HEK293 (cell line): ENCODE data around the gene KLB.

Source experiments
- CTCF ChIA-PET: fragments of 350-600 bp; formaldehyde crosslinking; extraction: SDS; loops from one replicate; lab custom pipeline; 2021; ENCODE audit warnings: antibody characterized with exemption; lab: Yijun Ruan, JAX
- POLR2A ChIA-PET: fragments of 300-600 bp; formaldehyde crosslinking; extraction: SDS; loops from one replicate; lab custom pipeline; 2020; ENCODE audit warnings: antibody characterized with exemption, inconsistent platforms; lab: Yijun Ruan, JAX
- H3K27ac ChIP-seq: fragments of 200-500 bp; sonication (Bioruptor generic); 2 replicates; pipeline ENCODE4 v1.5.1; 2014; ENCODE audit warnings: low read depth, low read length, control low read depth, inconsistent platforms; ENCODE audit errors: extremely low read depth
- H3K36me3 ChIP-seq, 2 experiments: fragments of 200-500 bp in 1 of 2; sonication (Bioruptor generic) in 1 of 2; 1 replicate in 1 of 2; 2 replicates in 1 of 2; pipeline ENCODE4 v1.5.1; 2014 to 2017; ENCODE audit warnings: inconsistent platforms in 2 of 2, low read length in 2 of 2; ENCODE audit not compliant: control insufficient read depth in 2 of 2, insufficient read depth in 1 of 2
- H3K4me1 ChIP-seq: fragments of 200-500 bp; sonication (Bioruptor generic); 2 replicates; pipeline ENCODE4 v1.5.1; 2014; ENCODE audit warnings: mild to moderate bottlenecking, low read length, inconsistent platforms; ENCODE audit not compliant: control insufficient read depth, insufficient read depth
- H3K4me3 ChIP-seq: 2 replicates; pipeline ENCODE4 v1.5.1; 2011; ENCODE audit warnings: low read depth, mild to moderate bottlenecking, control low read depth, low read length, moderate library complexity
- H3K9me3 ChIP-seq: fragments of 200-500 bp; sonication (Bioruptor generic); 2 replicates; pipeline ENCODE4 v1.5.1; 2014; ENCODE audit warnings: low read depth, low read length, inconsistent platforms; ENCODE audit not compliant: control insufficient read depth, insufficient read depth
- GLIS1 ChIP-seq: fragments of 450-650 bp; formaldehyde crosslinking; IDR thresholded peaks from 2 replicates; pipeline ENCODE4 v1.5.1; 2016; ENCODE audit warnings: missing biosample characterization, missing genetic modification characterization
- INSM2 ChIP-seq: fragments of 450-650 bp; formaldehyde crosslinking; IDR thresholded peaks from 2 replicates; pipeline ENCODE4 v1.5.1; 2016; ENCODE audit warnings: missing biosample characterization, missing genetic modification characterization
- TSHZ1 ChIP-seq: fragments of 450-650 bp; formaldehyde crosslinking; IDR thresholded peaks from 2 replicates; pipeline ENCODE4 v1.5.1; 2016; ENCODE audit warnings: missing biosample characterization, missing genetic modification characterization, borderline replicate concordance
- ZBTB11 ChIP-seq: fragments of 450-650 bp; formaldehyde crosslinking; conservative IDR thresholded peaks from 2 replicates; pipeline ENCODE4 v1.5.1; 2016; ENCODE audit warnings: low read depth, missing biosample characterization, missing genetic modification characterization
- ZBTB17 ChIP-seq: fragments of 450-650 bp; formaldehyde crosslinking; IDR thresholded peaks from 2 replicates; pipeline ENCODE4 v1.5.1; 2016; ENCODE audit warnings: missing biosample characterization, missing genetic modification characterization
- ZIC2 ChIP-seq: fragments of 450-650 bp; formaldehyde crosslinking; IDR thresholded peaks from 2 replicates; pipeline ENCODE4 v1.5.1; 2016; ENCODE audit warnings: missing biosample characterization, missing genetic modification characterization
- ZNF138 ChIP-seq: fragments of 450-650 bp; formaldehyde crosslinking; IDR thresholded peaks from 2 replicates; pipeline ENCODE4 v1.5.1; 2016; ENCODE audit warnings: missing biosample characterization, missing genetic modification characterization, borderline replicate concordance
- ZNF146 ChIP-seq: fragments of 450-650 bp; formaldehyde crosslinking; IDR thresholded peaks from 2 replicates; pipeline ENCODE4 v1.5.1; 2016; ENCODE audit warnings: missing biosample characterization, missing genetic modification characterization
- ZNF157 ChIP-seq: fragments of 450-650 bp; formaldehyde crosslinking; IDR thresholded peaks from 2 replicates; pipeline ENCODE4 v1.5.1; 2016; ENCODE audit warnings: missing biosample characterization, missing genetic modification characterization
- ZNF274 ChIP-seq, 2 experiments: fragments of 200-500 bp in 1 of 2; fragments of 450-650 bp in 1 of 2; sonication (Bioruptor generic) in 1 of 2; formaldehyde crosslinking in 1 of 2; IDR thresholded peaks; 2 replicates each; pipeline versions ENCODE4 v1.5.1 to v1.6.1; 2014 to 2016; ENCODE audit warnings: borderline replicate concordance in 1 of 2, inconsistent platforms in 1 of 2, low read length in 1 of 2, missing biosample characterization in 1 of 2, missing genetic modification characterization in 1 of 2
- ZNF426 ChIP-seq: fragments of 450-650 bp; formaldehyde crosslinking; IDR thresholded peaks from 2 replicates; pipeline ENCODE4 v1.5.1; 2017; ENCODE audit warnings: missing biosample characterization, missing genetic modification characterization, mild to moderate bottlenecking, inconsistent platforms, moderate library complexity
- ZNF555 ChIP-seq: fragments of 450-650 bp; formaldehyde crosslinking; conservative IDR thresholded peaks from 2 replicates; pipeline ENCODE4 v1.5.1; 2017; ENCODE audit warnings: missing biosample characterization, mild to moderate bottlenecking, missing genetic modification characterization, inconsistent platforms
- ZNF626 ChIP-seq: fragments of 450-650 bp; sonication (Bioruptor Pico); formaldehyde crosslinking; IDR thresholded peaks from 2 replicates; pipeline ENCODE4 v1.5.1; 2018; ENCODE audit warnings: missing biosample characterization, missing genetic modification characterization, inconsistent platforms
- ZNF629 ChIP-seq: fragments of 450-650 bp; formaldehyde crosslinking; IDR thresholded peaks from 2 replicates; pipeline ENCODE4 v1.5.1; 2017; ENCODE audit warnings: missing biosample characterization, missing genetic modification characterization
- ZNF654 ChIP-seq: fragments of 450-650 bp; formaldehyde crosslinking; IDR thresholded peaks from 2 replicates; pipeline ENCODE4 v1.5.1; 2016; ENCODE audit warnings: low read depth, missing biosample characterization, missing genetic modification characterization
- ZNF664 ChIP-seq: fragments of 450-650 bp; formaldehyde crosslinking; IDR thresholded peaks from 2 replicates; pipeline ENCODE4 v1.5.1; 2016; ENCODE audit warnings: missing biosample characterization, missing genetic modification characterization
- ZXDB ChIP-seq: fragments of 450-650 bp; formaldehyde crosslinking; IDR thresholded peaks from 2 replicates; pipeline ENCODE4 v1.5.1; 2016; ENCODE audit warnings: missing biosample characterization, missing genetic modification characterization
- TF ChIP-seq, protein P1 (sequence below): fragments of 450-650 bp; formaldehyde crosslinking; IDR thresholded peaks from 2 replicates; pipeline ENCODE4 v1.5.1; 2016; ENCODE audit warnings: missing biosample characterization, missing genetic modification characterization, borderline replicate concordance
- TF ChIP-seq, protein P2 (sequence below): fragments of 450-650 bp; formaldehyde crosslinking; IDR thresholded peaks from 2 replicates; pipeline ENCODE4 v1.5.1; 2016; ENCODE audit warnings: missing biosample characterization, missing genetic modification characterization
- TF ChIP-seq, protein P3 (sequence below): fragments of 450-650 bp; formaldehyde crosslinking; IDR thresholded peaks from 2 replicates; pipeline ENCODE4 v1.5.1; 2017; ENCODE audit warnings: missing biosample characterization, missing genetic modification characterization

The KLB gene

DNA sequence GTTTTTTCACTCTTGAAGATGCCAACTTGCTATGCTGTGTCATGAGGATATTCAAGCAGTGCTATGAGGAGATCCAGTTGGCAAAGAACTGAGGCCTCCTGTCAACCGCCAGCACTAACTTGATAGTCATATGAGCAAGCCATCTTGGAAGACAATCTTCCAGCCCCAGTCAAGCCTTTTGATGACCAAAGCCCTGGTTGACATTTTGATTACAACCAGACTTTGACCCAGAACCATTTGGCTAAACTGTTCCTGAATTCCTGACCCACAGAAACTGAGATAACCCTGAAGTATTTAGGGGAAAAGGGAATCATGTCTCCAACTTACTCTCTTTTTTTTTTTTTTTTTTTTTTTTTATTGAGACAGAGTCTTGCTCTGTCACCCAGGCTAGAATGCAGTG lies 87.6 kb downstream of the KLB start:
- CTCF ChIA-PET, result no interaction called here

More for the DNA sequence above, 87.6 kb downstream of the KLB start:
- TF ChIP-seq ZNF555 (tag by site-specific recombination), result no peak
- no peak for TF ChIP-seq ZIC2 (tag by site-specific recombination)
- TF ChIP-seq ZNF138 (tag by site-specific recombination), result no peak
- TF ChIP-seq, protein P1, sequence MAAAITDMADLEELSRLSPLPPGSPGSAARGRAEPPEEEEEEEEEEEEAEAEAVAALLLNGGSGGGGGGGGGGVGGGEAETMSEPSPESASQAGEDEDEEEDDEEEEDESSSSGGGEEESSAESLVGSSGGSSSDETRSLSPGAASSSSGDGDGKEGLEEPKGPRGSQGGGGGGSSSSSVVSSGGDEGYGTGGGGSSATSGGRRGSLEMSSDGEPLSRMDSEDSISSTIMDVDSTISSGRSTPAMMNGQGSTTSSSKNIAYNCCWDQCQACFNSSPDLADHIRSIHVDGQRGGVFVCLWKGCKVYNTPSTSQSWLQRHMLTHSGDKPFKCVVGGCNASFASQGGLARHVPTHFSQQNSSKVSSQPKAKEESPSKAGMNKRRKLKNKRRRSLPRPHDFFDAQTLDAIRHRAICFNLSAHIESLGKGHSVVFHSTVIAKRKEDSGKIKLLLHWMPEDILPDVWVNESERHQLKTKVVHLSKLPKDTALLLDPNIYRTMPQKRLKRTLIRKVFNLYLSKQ, result no peak
- no peak for TF ChIP-seq GLIS1 (tag by site-specific recombination)
- no peak for TF ChIP-seq ZNF157 (tag by site-specific recombination)
- no peak for TF ChIP-seq ZBTB17 (tag by site-specific recombination)
- TF ChIP-seq ZNF626 (tag by site-specific recombination), result no peak
- TF ChIP-seq, protein P2, sequence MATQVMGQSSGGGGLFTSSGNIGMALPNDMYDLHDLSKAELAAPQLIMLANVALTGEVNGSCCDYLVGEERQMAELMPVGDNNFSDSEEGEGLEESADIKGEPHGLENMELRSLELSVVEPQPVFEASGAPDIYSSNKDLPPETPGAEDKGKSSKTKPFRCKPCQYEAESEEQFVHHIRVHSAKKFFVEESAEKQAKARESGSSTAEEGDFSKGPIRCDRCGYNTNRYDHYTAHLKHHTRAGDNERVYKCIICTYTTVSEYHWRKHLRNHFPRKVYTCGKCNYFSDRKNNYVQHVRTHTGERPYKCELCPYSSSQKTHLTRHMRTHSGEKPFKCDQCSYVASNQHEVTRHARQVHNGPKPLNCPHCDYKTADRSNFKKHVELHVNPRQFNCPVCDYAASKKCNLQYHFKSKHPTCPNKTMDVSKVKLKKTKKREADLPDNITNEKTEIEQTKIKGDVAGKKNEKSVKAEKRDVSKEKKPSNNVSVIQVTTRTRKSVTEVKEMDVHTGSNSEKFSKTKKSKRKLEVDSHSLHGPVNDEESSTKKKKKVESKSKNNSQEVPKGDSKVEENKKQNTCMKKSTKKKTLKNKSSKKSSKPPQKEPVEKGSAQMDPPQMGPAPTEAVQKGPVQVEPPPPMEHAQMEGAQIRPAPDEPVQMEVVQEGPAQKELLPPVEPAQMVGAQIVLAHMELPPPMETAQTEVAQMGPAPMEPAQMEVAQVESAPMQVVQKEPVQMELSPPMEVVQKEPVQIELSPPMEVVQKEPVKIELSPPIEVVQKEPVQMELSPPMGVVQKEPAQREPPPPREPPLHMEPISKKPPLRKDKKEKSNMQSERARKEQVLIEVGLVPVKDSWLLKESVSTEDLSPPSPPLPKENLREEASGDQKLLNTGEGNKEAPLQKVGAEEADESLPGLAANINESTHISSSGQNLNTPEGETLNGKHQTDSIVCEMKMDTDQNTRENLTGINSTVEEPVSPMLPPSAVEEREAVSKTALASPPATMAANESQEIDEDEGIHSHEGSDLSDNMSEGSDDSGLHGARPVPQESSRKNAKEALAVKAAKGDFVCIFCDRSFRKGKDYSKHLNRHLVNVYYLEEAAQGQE (tag by site-specific recombination), result no peak
- TF ChIP-seq ZXDB (tag by site-specific recombination), result no peak
- TF ChIP-seq ZNF664 (tag by site-specific recombination), result no peak
- no peak for TF ChIP-seq ZNF146
- TF ChIP-seq INSM2 (tag by site-specific recombination), result no peak
- TF ChIP-seq ZNF629, result no peak
- TF ChIP-seq ZNF274 (IDR thresholded peaks at IDR 0.05; ENCODE audit: low read length), result no peak
- TF ChIP-seq ZNF274 (tag by site-specific recombination; IDR thresholded peaks at IDR 0.05; ENCODE audit: borderline replicate concordance), result no peak
- TF ChIP-seq ZNF426 (tag by site-specific recombination), result no peak
- TF ChIP-seq, protein P3, sequence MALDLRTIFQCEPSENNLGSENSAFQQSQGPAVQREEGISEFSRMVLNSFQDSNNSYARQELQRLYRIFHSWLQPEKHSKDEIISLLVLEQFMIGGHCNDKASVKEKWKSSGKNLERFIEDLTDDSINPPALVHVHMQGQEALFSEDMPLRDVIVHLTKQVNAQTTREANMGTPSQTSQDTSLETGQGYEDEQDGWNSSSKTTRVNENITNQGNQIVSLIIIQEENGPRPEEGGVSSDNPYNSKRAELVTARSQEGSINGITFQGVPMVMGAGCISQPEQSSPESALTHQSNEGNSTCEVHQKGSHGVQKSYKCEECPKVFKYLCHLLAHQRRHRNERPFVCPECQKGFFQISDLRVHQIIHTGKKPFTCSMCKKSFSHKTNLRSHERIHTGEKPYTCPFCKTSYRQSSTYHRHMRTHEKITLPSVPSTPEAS (tag by site-specific recombination), result no peak
- TF ChIP-seq TSHZ1 (tag by site-specific recombination), result no peak
- no peak for TF ChIP-seq ZBTB11 (tag by site-specific recombination)
- TF ChIP-seq ZNF654 (tag by site-specific recombination), result no peak
- TF ChIP-seq, all 188 proteins: peak for 0
- POLR2A ChIA-PET, result no interaction called here
- Histone ChIP-seq H3K9me3 (no peaks in the 10 kb centered on the region), H3K4me1 (no peaks in the 10 kb centered on the region), H3K36me3 (peaks cover 0 to 10% of the 10 kb centered on the region in 2 experiments; a peak in 1 of 3 replicates), H3K4me3 (no peak overlapping the region), H3K27ac (no peak overlapping the region)
